ENCODE measurements around the gene TJAP1.
A peak's percentile ranks its signal among the peaks of the same experiment; 100 is the strongest.
"Not testable (repeated sequence)": the region's sequence is repeated elsewhere in the genome, so short reads cannot be mapped to it uniquely, and the experiment has no call there.

The TJAP1 gene

GRCh38 chr6:43453831-43454230 lies 23.5 kb upstream of the TJAP1 start:
- no peak for DNase-seq (ENCODE audit: low spot score)

GRCh38 chr6:43454290-43454695 lies 23.1 kb upstream of the TJAP1 start:
- no peak for DNase-seq (ENCODE audit: low spot score)

GRCh38 chr6:43454696-43455530 lies 22.5 kb upstream of the TJAP1 start:
- peak; percentile 91 for DNase-seq (ENCODE audit: low spot score)

- no peak for DNase-seq (ENCODE audit: low spot score)
Observed at GRCh38 chr6:43455531-43456428, 21.6 kb upstream of the TJAP1 start, which contains the start of gene DLK2. DLK2 (minus strand) TSS chr6:43455548; CDS start chr6:43454825, 723 bp downstream.

- no peak for DNase-seq (ENCODE audit: low spot score)
Observed at GRCh38 chr6:43457643-43458042, 19.7 kb upstream of the TJAP1 start.

- DNase-seq (ENCODE audit: low spot score): not testable (repeated sequence)
Observed at GRCh38 chr6:43458154-43458553, 19.2 kb upstream of the TJAP1 start.

- DNase-seq (ENCODE audit: low spot score): no peak
Observed at GRCh38 chr6:43459535-43459934, 17.8 kb upstream of the TJAP1 start.

GRCh38 chr6:43460032-43460431 lies 17.3 kb upstream of the TJAP1 start:
- no peak for DNase-seq (ENCODE audit: low spot score)

GRCh38 chr6:43461936-43462335 lies 15.4 kb upstream of the TJAP1 start:
- DNase-seq (ENCODE audit: low spot score): no peak

- no peak for DNase-seq (ENCODE audit: low spot score)
Observed at GRCh38 chr6:43464337-43464736, 13.0 kb upstream of the TJAP1 start.

- no peak for DNase-seq (ENCODE audit: low spot score)
Observed at GRCh38 chr6:43465948-43466347, 11.4 kb upstream of the TJAP1 start.

GRCh38 chr6:43467265-43467664 lies 10.1 kb upstream of the TJAP1 start:
- DNase-seq (ENCODE audit: low spot score): not testable (repeated sequence)

GRCh38 chr6:43467752-43468151 lies 9.6 kb upstream of the TJAP1 start:
- no peak for DNase-seq (ENCODE audit: low spot score)

- DNase-seq (ENCODE audit: low spot score): no peak
Observed at GRCh38 chr6:43468240-43468639, 9.1 kb upstream of the TJAP1 start.

GRCh38 chr6:43468748-43469681 lies 8.4 kb upstream of the TJAP1 start:
- no peak for DNase-seq (ENCODE audit: low spot score)

- DNase-seq (ENCODE audit: low spot score): no peak
Observed at GRCh38 chr6:43469947-43470346, 7.4 kb upstream of the TJAP1 start.

- no peak for DNase-seq (ENCODE audit: low spot score)
Observed at GRCh38 chr6:43471399-43471798, 6.0 kb upstream of the TJAP1 start.

GRCh38 chr6:43472515-43472914 lies 4.9 kb upstream of the TJAP1 start:
- DNase-seq (ENCODE audit: low spot score): no peak

GRCh38 chr6:43475516-43475915 lies 1.9 kb upstream of the TJAP1 start:
- DNase-seq (ENCODE audit: low spot score): no peak

- DNase-seq (ENCODE audit: low spot score): no peak
Observed at GRCh38 chr6:43476746-43477145, 624 bp upstream of the TJAP1 start.

GRCh38 chr6:43478008-43478372 lies 620 bp downstream of the TJAP1 start:
- no peak for DNase-seq (ENCODE audit: low spot score)

- no peak for DNase-seq (ENCODE audit: low spot score)
Observed at GRCh38 chr6:43481075-43481474, 3.7 kb downstream of the TJAP1 start.

Data from AG08395 (cell line).